DOHH2 (cell line): ENCODE results near the gene ABHD12.

Experiments
- EZH2phosphoT487 ChIP-seq: fragments of 200-600 bp; sonication (generic); IDR thresholded peaks from 2 replicates; pipeline ENCODE4 v1.6.1; 2017; ENCODE audit warnings: borderline replicate concordance, mild to moderate bottlenecking, antibody characterized with exemption, low read length, moderate library complexity, mixed read lengths
- TF ChIP-seq, protein P1 (sequence below): fragments of 200-600 bp; sonication (generic); IDR thresholded peaks from one replicate; pipeline ENCODE4 v1.5.1; 2014; ENCODE audit warnings: antibody characterized with exemption, mild to moderate bottlenecking, low read depth, low read length; ENCODE audit not compliant: poor library complexity, severe bottlenecking

DNA sequence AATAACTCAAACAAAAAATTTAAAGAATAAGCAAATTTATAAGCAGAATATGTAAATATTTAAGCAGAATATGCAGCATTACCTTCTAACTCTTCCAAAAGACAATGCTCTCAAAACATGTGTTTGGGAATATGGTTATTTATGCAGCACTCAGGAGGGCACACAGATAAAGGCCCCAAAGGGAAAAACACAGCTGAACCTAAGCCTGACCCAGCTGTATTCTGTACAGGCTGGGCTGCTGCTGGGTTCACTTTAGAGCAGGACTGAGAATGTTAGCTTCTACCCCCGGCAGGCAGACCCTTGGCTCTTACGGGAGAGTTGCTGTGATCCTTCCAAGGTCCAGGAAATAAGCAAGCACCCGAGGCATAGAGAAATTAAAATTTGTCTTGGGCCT lies 37.3 kb downstream of the ABHD12 start:
- TF ChIP-seq, protein P1, sequence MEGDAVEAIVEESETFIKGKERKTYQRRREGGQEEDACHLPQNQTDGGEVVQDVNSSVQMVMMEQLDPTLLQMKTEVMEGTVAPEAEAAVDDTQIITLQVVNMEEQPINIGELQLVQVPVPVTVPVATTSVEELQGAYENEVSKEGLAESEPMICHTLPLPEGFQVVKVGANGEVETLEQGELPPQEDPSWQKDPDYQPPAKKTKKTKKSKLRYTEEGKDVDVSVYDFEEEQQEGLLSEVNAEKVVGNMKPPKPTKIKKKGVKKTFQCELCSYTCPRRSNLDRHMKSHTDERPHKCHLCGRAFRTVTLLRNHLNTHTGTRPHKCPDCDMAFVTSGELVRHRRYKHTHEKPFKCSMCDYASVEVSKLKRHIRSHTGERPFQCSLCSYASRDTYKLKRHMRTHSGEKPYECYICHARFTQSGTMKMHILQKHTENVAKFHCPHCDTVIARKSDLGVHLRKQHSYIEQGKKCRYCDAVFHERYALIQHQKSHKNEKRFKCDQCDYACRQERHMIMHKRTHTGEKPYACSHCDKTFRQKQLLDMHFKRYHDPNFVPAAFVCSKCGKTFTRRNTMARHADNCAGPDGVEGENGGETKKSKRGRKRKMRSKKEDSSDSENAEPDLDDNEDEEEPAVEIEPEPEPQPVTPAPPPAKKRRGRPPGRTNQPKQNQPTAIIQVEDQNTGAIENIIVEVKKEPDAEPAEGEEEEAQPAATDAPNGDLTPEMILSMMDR: no peak
- no peak for TF ChIP-seq EZH2phosphoT487
